GM18511 (cell line): Measurements from ENCODE around the gene SLC15A2.
"Not testable (repeated sequence)": the region's sequence is repeated elsewhere in the genome, so short reads cannot be mapped to it uniquely, and the experiment has no call there.

Source experiments
- ATAC-seq: cut with Tn5 transposase; IDR thresholded peaks from one replicate; pipeline ENCODE4 v1.9.1; 2021; ENCODE audit warnings: mild to moderate bottlenecking, moderate library complexity; ENCODE audit not compliant: unreplicated experiment

The SLC15A2 gene

GRCh38 chr3:121918779-121919483 is 24.7 kb downstream of the SLC15A2 start:
- ATAC-seq = no peak

DNA sequence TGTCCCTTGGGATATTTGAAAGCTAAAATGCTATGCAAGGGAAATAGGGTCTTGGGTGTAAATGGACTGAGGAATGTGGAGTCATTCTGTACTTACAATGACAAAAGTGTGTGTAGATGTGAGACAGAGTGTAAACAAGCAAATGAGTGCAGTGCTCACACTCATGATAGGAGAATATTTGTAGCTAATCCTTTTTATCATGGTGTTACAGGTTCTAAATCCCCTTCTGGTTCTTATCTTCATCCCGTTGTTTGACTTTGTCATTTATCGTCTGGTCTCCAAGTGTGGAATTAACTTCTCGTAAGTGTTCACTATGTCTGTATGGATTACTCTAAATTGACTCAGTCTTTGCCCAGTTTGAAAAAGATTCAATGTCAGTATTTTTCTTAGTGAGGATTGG is 30.5 kb downstream of the SLC15A2 start:
- no peak for ATAC-seq

DNA sequence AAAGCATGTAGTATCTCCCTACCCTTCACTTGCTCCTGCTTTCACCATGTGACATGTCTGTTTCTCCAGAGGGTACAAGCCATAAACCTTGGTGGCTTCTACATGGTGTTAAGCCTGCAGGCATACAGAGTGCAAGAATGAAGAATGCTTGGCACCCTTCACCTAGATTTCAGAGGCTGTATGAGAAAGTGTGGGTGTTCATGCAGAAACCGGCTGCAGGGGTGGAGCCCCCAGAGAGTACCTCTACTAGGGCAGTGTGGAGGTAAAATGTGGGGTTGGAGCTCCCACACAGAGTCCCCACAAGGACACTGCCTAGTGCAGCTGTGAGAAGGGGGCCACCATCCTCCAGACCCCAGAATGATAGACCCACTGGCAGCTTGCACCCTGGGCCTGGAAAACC is 32.2 kb downstream of the SLC15A2 start:
- ATAC-seq = no peak

DNA sequence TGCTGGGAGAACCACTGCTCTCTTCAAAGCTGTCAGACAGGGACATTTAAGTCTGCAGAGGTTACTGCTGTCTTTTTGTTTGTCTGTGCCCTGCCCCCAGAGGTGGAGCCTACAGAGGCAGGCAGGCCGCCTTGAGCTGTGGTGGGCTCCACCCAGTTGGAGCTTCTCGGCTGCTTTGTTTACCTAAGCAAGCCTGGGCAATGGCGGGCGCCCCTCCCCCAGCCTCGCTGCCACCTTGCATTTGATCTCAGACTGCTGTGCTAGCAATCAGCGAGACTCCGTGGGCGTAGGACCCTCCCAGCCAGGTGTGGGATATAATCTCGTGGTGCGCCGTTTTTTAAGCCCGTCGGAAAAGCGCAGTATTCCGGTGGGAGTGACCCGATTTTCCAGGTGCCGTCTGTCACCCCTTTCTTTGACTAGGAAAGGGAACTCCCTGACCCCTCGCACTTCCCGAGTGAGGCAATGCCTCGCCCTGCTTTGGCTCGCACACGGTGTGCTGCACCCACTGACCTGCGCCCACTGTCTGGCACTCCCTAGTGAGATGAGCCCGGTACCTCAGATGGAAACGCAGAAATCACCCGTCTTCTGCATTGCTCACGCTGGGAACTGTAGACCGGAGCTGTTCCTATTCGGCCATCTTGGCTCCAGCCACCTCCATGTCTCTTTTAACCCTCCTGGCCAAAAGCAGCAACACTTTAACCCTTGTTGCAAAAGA is 44.1 kb downstream of the SLC15A2 start:
- ATAC-seq = not testable (repeated sequence)

GRCh38 chr3:121941592-121941991 is 47.4 kb downstream of the SLC15A2 start:
- no peak for ATAC-seq

GRCh38 chr3:121942116-121942786 is 48.0 kb downstream of the SLC15A2 start:
- no peak for ATAC-seq

DNA sequence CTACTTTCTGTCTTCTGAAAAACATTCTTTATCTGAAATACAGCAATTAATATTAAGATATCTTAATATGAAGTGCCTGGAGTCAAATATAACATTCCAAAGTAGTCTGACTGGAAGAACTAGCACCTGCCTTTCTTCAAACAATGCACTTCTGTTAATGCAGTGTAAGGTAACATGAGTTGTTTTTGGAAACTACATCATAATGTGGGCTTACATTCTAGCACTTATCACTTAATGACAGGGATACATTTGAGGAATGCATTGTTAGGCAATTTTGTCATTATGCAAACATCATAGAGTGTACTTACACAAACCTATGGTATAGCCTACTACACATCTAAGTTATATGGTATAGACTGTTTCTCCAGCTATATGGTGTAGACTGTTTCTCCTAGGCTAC is 49.2 kb downstream of the SLC15A2 start:
- ATAC-seq = no peak

GRCh38 chr3:121948641-121949040 is 54.4 kb downstream of the SLC15A2 start:
- no peak for ATAC-seq

DNA sequence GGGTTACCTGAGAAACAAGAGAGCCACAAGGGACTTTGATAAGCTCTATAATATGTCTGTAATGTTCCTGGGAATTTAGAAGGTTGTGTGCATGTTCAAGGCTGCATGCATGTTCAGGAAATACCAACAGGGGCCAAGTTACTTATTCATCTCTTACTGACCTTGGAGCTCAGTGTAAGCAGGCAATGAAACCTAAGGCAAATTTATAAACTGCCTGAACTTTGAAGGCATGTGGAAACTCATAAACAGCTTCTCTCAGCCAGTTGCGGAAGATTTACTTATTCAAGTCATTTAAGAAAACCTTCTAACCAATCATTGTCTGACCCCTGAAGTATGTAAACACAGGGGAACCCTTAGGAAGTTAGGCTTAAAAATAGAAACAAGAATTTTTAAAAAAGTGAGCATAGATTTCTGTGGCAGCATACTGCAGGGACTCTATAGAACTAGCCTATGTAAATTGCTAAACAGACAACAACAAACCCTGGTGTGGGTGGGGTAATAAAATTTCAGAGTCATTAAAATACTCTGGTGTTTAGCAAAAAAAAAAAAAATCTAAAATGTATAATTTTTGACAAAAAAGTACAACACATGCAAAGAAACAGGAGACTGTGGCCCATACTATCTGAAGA is 57.2 kb downstream of the SLC15A2 start:
- ATAC-seq = no peak

DNA sequence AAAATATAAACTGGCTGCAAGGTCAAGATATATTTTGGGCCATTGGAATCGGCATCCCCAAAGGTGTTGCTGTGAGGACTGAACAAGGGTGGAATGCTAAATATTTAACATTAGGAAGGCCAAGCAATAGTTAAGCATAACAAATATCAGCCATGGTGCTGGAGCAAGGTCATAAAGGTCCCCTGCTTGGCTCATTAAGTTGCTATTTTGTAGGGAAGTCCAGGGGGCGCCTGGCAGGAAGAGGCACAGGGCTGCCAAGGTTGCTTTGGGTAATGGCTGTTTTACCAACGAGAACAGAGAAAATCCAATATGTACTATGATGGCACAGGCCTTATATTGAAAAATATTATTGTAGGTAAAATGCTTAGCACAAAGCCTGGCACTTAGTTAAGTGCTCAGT is 62.2 kb downstream of the SLC15A2 start:
- ATAC-seq = no peak

GRCh38 chr3:121957674-121958415 is 63.6 kb downstream of the SLC15A2 start:
- ATAC-seq = no peak

DNA sequence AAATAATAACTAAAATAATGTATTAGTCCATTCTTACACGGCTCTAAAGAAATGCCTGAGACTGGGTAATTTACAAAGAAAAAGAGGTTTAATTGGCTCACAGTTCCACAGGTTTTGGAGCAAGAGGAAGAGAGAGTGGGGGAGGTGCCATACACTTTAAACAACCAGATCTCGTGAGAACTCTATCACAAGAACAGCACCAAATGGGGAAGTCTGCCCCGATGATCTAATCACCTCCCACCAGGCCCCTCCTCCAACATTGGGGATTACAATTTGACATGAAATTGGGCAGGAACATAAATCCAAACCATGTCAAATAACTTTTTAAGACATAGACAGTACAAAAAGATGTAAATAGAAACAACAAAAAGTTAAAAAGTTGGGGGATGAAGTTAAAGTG is 64.6 kb downstream of the SLC15A2 start:
- ATAC-seq = no peak

GRCh38 chr3:121961283-121961682 is 67.1 kb downstream of the SLC15A2 start:
- ATAC-seq = no peak

GRCh38 chr3:121962443-121962842 is 68.2 kb downstream of the SLC15A2 start:
- no peak for ATAC-seq

- no peak for ATAC-seq
These were observed 69.4 kb downstream of the SLC15A2 start for GRCh38 chr3:121963608-121964007.

DNA sequence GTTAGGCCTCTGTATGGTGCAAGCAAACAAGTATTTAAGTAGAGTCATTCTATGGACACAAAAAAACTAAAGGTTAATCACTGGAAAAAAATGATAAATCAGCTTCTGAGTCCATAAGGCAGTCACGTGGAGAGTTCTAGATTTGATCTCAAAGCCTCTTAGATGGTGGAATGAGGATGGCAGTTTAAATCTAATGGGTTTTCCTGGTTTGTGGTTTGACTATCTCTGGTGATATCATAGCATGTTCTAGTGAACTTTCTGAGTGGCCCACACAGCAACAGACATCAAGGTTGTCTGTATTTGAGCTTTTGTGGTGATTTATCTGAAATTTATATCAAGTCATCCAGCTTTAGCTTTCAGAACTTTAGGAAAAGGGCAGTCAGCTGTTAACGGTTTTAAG is 75.4 kb downstream of the SLC15A2 start:
- no peak for ATAC-seq

DNA sequence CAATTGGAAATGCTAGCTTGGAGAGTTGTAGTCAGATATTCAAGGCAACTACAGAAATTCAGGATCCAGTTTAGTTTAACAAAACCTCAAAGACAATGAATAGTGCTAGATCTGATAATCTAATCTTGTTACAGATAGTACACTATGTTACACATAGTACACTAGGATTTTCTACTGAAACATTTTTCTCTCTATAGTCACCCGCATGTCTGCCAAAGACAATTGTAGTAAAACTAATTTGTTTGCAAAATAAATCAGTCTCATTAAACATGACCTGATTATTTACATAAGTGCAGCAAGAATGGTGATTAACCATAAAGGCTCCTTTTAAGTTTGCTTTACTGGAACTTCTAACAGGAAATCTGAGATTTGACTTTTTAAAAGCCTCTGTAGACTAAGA is 75.8 kb downstream of the SLC15A2 start:
- no peak for ATAC-seq

GRCh38 chr3:121974601-121975111 is 80.5 kb downstream of the SLC15A2 start:
- no peak for ATAC-seq

GRCh38 chr3:121975702-121976302 is 81.6 kb downstream of the SLC15A2 start:
- no peak for ATAC-seq

GRCh38 chr3:121976727-121977126 is 82.5 kb downstream of the SLC15A2 start:
- no peak for ATAC-seq
